ENCODE data around the gene DNASE1L1.
"Not testable (repeated sequence)": the region's sequence is repeated elsewhere in the genome, so short reads cannot be mapped to it uniquely, and the experiment has no call there.

Gene DNASE1L1

DNA sequence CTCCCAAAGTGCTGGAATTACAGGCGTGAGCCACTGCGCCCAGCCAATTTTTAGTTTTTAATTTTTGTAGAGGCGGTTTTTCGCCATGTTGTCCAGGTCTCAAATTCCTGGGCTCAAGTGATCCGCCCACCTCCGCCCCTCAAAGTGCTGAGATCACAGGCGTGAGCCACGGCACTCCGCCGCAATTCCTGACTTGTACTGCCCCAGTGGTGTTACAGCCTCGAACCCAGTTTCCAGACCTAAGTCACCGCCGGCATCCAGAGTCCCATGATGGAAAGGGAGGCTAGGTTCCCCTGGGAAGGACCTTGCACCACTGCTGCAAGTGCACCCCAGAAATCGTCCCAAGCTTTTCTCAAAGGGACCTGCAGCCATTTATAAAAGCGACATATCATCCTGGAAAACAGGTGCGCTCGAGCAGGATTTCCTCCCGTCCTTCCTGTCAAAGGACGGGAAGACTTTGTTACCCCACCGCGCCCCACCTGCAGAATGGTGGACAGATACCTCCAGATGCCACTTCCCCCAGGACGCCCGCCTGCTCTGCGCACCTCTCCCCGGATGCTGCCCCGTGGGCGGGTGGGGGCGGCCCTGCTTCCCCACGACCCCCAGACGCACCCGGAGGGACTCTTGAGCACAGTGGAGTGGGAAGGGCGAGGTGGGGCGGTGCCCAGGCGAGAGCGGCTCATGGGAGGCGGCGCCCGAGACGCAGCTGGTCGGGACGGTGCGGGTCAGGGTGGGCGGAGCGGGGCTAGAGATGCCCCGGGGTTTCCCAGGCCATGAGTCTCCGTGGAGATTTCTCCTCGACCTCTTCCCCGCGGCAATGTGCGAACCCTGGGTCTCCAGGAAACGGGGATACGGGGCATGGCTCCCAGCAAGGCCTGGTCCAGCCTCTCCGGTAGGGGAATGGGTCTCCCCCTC, 11.8 kb downstream of the DNASE1L1 start:
- H3K36me3 ChIP-seq (ENCODE audit: insufficient read depth, low read length) = peaks cover 21% of the 10 kb centered on the region; the same call in 1 of the 2 replicates
- TF ChIP-seq, protein P1, sequence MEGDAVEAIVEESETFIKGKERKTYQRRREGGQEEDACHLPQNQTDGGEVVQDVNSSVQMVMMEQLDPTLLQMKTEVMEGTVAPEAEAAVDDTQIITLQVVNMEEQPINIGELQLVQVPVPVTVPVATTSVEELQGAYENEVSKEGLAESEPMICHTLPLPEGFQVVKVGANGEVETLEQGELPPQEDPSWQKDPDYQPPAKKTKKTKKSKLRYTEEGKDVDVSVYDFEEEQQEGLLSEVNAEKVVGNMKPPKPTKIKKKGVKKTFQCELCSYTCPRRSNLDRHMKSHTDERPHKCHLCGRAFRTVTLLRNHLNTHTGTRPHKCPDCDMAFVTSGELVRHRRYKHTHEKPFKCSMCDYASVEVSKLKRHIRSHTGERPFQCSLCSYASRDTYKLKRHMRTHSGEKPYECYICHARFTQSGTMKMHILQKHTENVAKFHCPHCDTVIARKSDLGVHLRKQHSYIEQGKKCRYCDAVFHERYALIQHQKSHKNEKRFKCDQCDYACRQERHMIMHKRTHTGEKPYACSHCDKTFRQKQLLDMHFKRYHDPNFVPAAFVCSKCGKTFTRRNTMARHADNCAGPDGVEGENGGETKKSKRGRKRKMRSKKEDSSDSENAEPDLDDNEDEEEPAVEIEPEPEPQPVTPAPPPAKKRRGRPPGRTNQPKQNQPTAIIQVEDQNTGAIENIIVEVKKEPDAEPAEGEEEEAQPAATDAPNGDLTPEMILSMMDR (conservative IDR thresholded peaks at IDR 0.05; ENCODE audit: low read length) = no peak
- no peak for TF ChIP-seq EZH2phosphoT487 (IDR thresholded peaks at IDR 0.05; ENCODE audit: borderline replicate concordance)
- no peaks in the 10 kb centered on the region; the same call in 1 of the 2 replicates for H3F3A ChIP-seq (ENCODE audit: low read depth)
- peak overlapping the region; percentile 80; the same call in 1 of the 2 replicates for H2AFZ ChIP-seq (ENCODE audit: low read length)
- peaks cover 35% of the 10 kb centered on the region for H3K79me2 ChIP-seq (ENCODE audit: insufficient read depth, low read length)
- peaks cover 25% of the 10 kb centered on the region for H4K20me1 ChIP-seq (ENCODE audit: insufficient read depth, low read length, poor library complexity, severe bottlenecking)
- H3K4me3 ChIP-seq (ENCODE audit: low read length, poor library complexity, severe bottlenecking) = peak overlapping the region; percentile 93
- H3K4me2 ChIP-seq (ENCODE audit: low read depth, low read length, poor library complexity, severe bottlenecking) = peak overlapping the region; percentile 78
- H3K9ac ChIP-seq (ENCODE audit: low read depth, low read length, poor library complexity, severe bottlenecking) = peak overlapping the region; percentile 100
- H3K9me3 ChIP-seq (ENCODE audit: insufficient read depth, low read depth, low read length) = no peaks in the 10 kb centered on the region
- peaks cover 8% of the 10 kb centered on the region for H3K27me3 ChIP-seq (ENCODE audit: insufficient read depth, low read length, poor library complexity, severe bottlenecking)
- H3K9me2 ChIP-seq (replicated peaks; ENCODE audit: low read depth, low read length) = no peaks in the 10 kb centered on the region
- H3K4me1 ChIP-seq (ENCODE audit: insufficient read depth, low read length, poor library complexity, severe bottlenecking) = peaks cover 13% of the 10 kb centered on the region

DNA sequence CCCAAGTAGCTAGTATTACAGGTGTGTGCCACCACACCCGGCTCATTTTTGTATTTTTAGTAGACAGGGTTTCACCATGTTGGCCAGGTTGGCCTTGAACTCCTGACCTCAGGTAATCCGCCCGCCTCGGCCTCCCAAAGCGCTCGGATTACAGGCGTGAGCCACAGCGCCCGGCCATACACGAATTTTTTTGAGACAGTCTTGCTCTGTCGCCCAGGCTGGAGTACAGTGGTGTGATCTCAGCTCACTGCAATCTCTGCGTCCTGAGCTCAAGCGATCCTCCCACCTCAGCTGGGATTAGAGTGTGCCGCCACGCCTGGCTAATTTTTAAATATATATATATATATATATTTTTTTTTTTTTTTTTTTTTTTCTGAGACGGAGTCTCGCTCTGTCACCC, 12.7 kb downstream of the DNASE1L1 start:
- Histone ChIP-seq H3K79me2 (ENCODE audit: insufficient read depth, low read length) (peaks cover 35% of the 10 kb centered on the region), H4K20me1 (ENCODE audit: insufficient read depth, low read length, poor library complexity, severe bottlenecking) (peaks cover 25% of the 10 kb centered on the region), H3K36me3 (ENCODE audit: insufficient read depth, low read length) (peaks cover 21% of the 10 kb centered on the region; the same call in 1 of the 2 replicates), H3K4me1 (ENCODE audit: insufficient read depth, low read length, poor library complexity, severe bottlenecking) (peaks cover 13% of the 10 kb centered on the region)
- H2AFZ ChIP-seq (ENCODE audit: low read length); H3K9ac ChIP-seq (ENCODE audit: low read depth, low read length, poor library complexity, severe bottlenecking); H3K4me2 ChIP-seq (ENCODE audit: low read depth, low read length, poor library complexity, severe bottlenecking); H3K4me3 ChIP-seq (ENCODE audit: low read length, poor library complexity, severe bottlenecking); H3K9me3 ChIP-seq (ENCODE audit: insufficient read depth, low read depth, low read length); H3K9me2 ChIP-seq (replicated peaks; ENCODE audit: low read depth, low read length); H3F3A ChIP-seq (ENCODE audit: low read depth); H3K27me3 ChIP-seq (ENCODE audit: insufficient read depth, low read length, poor library complexity, severe bottlenecking): not testable (repeated sequence)

DNA sequence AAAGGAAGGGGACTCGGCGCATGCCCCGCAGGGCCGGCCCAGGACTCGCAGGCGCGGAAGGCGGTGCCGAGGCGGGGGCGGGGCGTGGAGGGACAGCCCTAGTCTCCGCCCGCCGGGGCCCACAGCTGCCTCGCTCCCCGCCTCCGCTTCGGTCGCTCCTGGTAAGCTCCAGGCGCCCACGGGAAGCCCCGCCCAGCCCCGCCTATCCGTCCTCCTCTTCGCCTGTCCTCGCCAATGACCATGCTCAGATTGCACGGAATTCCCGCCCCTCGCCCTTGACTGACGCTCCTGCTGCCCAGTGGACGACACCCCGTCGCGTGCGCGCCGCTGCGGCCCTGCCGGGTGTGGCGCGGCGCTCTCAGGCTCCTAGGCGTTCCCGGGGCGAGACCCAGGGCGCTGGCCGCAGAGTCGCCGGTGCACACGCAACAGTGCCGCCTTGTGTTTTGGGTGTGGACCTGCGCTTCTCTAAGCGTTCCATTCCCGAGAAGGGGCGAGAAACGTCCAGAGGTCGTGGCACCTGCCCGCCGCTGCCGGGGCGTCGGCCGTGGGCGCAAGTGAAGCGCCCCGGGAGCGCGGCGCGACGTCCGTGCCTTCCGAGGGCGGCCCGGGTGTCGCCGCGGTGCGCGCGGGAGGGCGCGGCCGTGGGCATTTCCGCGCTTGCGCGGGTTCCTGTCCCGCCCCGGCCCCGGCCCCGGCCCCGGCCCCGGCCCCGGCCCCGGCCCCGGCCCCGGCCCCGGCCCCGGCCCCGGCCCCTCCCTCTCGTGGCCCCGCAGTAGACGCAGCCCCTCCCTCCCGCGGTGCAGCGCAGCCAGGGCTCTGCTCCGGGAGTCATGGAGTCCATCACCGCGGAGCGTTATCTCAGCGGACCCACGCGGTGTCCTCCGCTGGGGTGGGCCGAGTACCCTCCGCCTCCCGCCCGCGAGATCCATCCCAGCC, 19.0 kb downstream of the DNASE1L1 start:
- H3K9me3 ChIP-seq (ENCODE audit: insufficient read depth, low read depth, low read length); H2AFZ ChIP-seq (ENCODE audit: low read length); H4K20me1 ChIP-seq (ENCODE audit: insufficient read depth, low read length, poor library complexity, severe bottlenecking); H3K9me2 ChIP-seq (replicated peaks; ENCODE audit: low read depth, low read length); H3K79me2 ChIP-seq (ENCODE audit: insufficient read depth, low read length); H3K9ac ChIP-seq (ENCODE audit: low read depth, low read length, poor library complexity, severe bottlenecking); H3K4me3 ChIP-seq (ENCODE audit: low read length, poor library complexity, severe bottlenecking); H3K27me3 ChIP-seq (ENCODE audit: insufficient read depth, low read length, poor library complexity, severe bottlenecking); H3F3A ChIP-seq (ENCODE audit: low read depth); H3K4me1 ChIP-seq (ENCODE audit: insufficient read depth, low read length, poor library complexity, severe bottlenecking); H3K4me2 ChIP-seq (ENCODE audit: low read depth, low read length, poor library complexity, severe bottlenecking); H3K36me3 ChIP-seq (ENCODE audit: insufficient read depth, low read length): not testable (repeated sequence)

DNA sequence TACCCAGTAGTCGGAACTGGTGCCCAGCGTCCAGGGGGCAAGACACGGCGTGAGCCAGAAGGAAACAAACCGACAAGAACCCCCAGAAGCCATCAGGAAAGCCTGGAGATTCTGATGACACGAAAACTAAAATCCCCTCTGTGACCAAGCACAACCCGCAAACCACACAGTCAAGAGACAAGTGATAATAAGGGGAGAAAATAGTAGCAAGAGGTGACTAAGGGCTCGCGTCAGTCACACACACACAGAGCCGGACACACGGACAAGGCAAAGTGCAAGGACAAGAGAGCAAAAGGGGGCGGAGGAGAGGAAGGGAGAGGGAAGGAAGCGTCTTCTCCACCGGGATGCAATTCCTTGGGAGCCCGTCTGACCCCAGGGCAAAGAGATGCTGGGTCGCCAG, 20.4 kb downstream of the DNASE1L1 start:
- not testable (repeated sequence) for H3K4me1 ChIP-seq (ENCODE audit: insufficient read depth, low read length, poor library complexity, severe bottlenecking); H3K9me3 ChIP-seq (ENCODE audit: insufficient read depth, low read depth, low read length); H3K4me2 ChIP-seq (ENCODE audit: low read depth, low read length, poor library complexity, severe bottlenecking); H3K9ac ChIP-seq (ENCODE audit: low read depth, low read length, poor library complexity, severe bottlenecking); H3K4me3 ChIP-seq (ENCODE audit: low read length, poor library complexity, severe bottlenecking); H3F3A ChIP-seq (ENCODE audit: low read depth); H3K27me3 ChIP-seq (ENCODE audit: insufficient read depth, low read length, poor library complexity, severe bottlenecking); H3K9me2 ChIP-seq (replicated peaks; ENCODE audit: low read depth, low read length); H3K79me2 ChIP-seq (ENCODE audit: insufficient read depth, low read length); H3K36me3 ChIP-seq (ENCODE audit: insufficient read depth, low read length); H2AFZ ChIP-seq (ENCODE audit: low read length); H4K20me1 ChIP-seq (ENCODE audit: insufficient read depth, low read length, poor library complexity, severe bottlenecking)

GRCh38 chrX:154388094-154388493, 21.0 kb downstream of the DNASE1L1 start:
- H3K9me3 ChIP-seq (ENCODE audit: insufficient read depth, low read depth, low read length); H3K27me3 ChIP-seq (ENCODE audit: insufficient read depth, low read length, poor library complexity, severe bottlenecking); H4K20me1 ChIP-seq (ENCODE audit: insufficient read depth, low read length, poor library complexity, severe bottlenecking); H3K79me2 ChIP-seq (ENCODE audit: insufficient read depth, low read length); H3F3A ChIP-seq (ENCODE audit: low read depth); H2AFZ ChIP-seq (ENCODE audit: low read length); H3K9me2 ChIP-seq (replicated peaks; ENCODE audit: low read depth, low read length); H3K36me3 ChIP-seq (ENCODE audit: insufficient read depth, low read length); H3K9ac ChIP-seq (ENCODE audit: low read depth, low read length, poor library complexity, severe bottlenecking); H3K4me1 ChIP-seq (ENCODE audit: insufficient read depth, low read length, poor library complexity, severe bottlenecking); H3K4me2 ChIP-seq (ENCODE audit: low read depth, low read length, poor library complexity, severe bottlenecking); H3K4me3 ChIP-seq (ENCODE audit: low read length, poor library complexity, severe bottlenecking): not testable (repeated sequence)
